Osteocyte (in vitro differentiated cells): ENCODE results near the gene IFI44. TPM values are rescaled to one million over a fixed set of nuclear protein-coding genes. Genes with fewer than 3 reads are reported as not detected.

ENCODE experiments used
- DNase-seq: peaks from one replicate; pipeline ENCODE4 v3.0.0; 2021; ENCODE audit warnings: mixed read lengths; ENCODE audit not compliant: unreplicated experiment; ENCODE audit errors: extremely low spot score
- H3K27ac Mint-ChIP-seq: one replicate; pipeline ENCODE4 v1.8.0; 2021; ENCODE audit warnings: mild to moderate bottlenecking, mixed read lengths; ENCODE audit not compliant: unreplicated experiment
- H3K27me3 Mint-ChIP-seq: one replicate; pipeline ENCODE4 v1.8.0; 2021; ENCODE audit warnings: mixed read lengths; ENCODE audit not compliant: unreplicated experiment
- H3K36me3 Mint-ChIP-seq: one replicate; pipeline ENCODE4 v1.8.0; 2021; ENCODE audit warnings: mixed read lengths; ENCODE audit not compliant: unreplicated experiment
- H3K4me1 Mint-ChIP-seq: one replicate; pipeline ENCODE4 v1.8.0; 2021; ENCODE audit warnings: mixed read lengths; ENCODE audit not compliant: unreplicated experiment
- H3K4me3 Mint-ChIP-seq: one replicate; pipeline ENCODE4 v1.8.0; 2021; ENCODE audit warnings: mild to moderate bottlenecking, moderate library complexity, mixed read lengths; ENCODE audit not compliant: unreplicated experiment
- H3K9me3 Mint-ChIP-seq: one replicate; pipeline ENCODE4 v1.8.0; 2021; ENCODE audit warnings: mixed read lengths; ENCODE audit not compliant: unreplicated experiment
- CTCF ChIP-seq: fragments of 200-600 bp; sonication (generic); IDR thresholded peaks from 2 replicates; pipeline ENCODE4 v1.5.0; 2021; ENCODE audit warnings: antibody characterized with exemption, mild to moderate bottlenecking, moderate library complexity
- long read RNA-seq: library from polyadenylated mRNA; unstranded; transcript quantifications from one replicate; pipeline ENCODE4 v2.0.0, GENCODE V29; 2021
- total RNA-seq: library from RNA; stranded (reverse); gene quantifications from 2 replicates; pipeline ENCODE4 v1.2.1, GENCODE V29; 2021

The IFI44 gene
- 14.2 and 19.7 TPM in 2 replicates for total RNA-seq
- long read RNA-seq, transcript IFI44-201 (9 exons, 1,687 nt): major isoform, 24 of 47 reads
- long read RNA-seq, transcript IFI44-209 (7 exons, 1,117 nt): minor isoform, 5 of 47 reads
- long read RNA-seq, partial matches to known transcripts: 6 of 47 reads
- long read RNA-seq, other reads (novel, unspliced or antisense): 11 of 47 reads

GRCh38 chr1:78649628-78650027 lies at the start of gene IFI44:
IFI44 (plus strand) TSS chr1:78649831; CDS start chr1:78650196, 365 bp downstream.
- peak within 1 kb of the TSS; percentile 44 for H3K27ac Mint-ChIP-seq
- no peak for TF ChIP-seq CTCF
- H3K4me1 Mint-ChIP-seq: peaks cover 29% of the 10 kb centered on the region
- no peak for DNase-seq
- H3K27me3 Mint-ChIP-seq: no peaks in the 10 kb centered on the region
- H3K36me3 Mint-ChIP-seq: peaks cover 5% of the 10 kb centered on the region
- peak within 1 kb of the TSS; percentile 63 for H3K4me3 Mint-ChIP-seq
- H3K9me3 Mint-ChIP-seq: no peaks in the 10 kb centered on the region

GRCh38 chr1:78601068-78601467 lies 48.6 kb upstream of the IFI44 start:
- no peak for DNase-seq
- Mint-ChIP-seq H3K27ac (no peak overlapping the region), H3K9me3 (no peaks in the 10 kb centered on the region), H3K4me1 (no peaks in the 10 kb centered on the region), H3K4me3 (no peak overlapping the region), H3K36me3 (no peaks in the 10 kb centered on the region), H3K27me3 (peaks cover 12% of the 10 kb centered on the region)
- TF ChIP-seq CTCF: no peak

GRCh38 chr1:78603206-78603605 lies 46.4 kb upstream of the IFI44 start:
- Mint-ChIP-seq H3K4me1 (no peaks in the 10 kb centered on the region), H3K27me3 (peaks cover 12% of the 10 kb centered on the region), H3K27ac (no peak overlapping the region), H3K9me3 (no peaks in the 10 kb centered on the region), H3K36me3 (no peaks in the 10 kb centered on the region), H3K4me3 (no peak overlapping the region)
- no peak for TF ChIP-seq CTCF
- DNase-seq: no peak

- Mint-ChIP-seq H3K9me3 (no peaks in the 10 kb centered on the region), H3K36me3 (no peaks in the 10 kb centered on the region), H3K4me3 (no peak overlapping the region), H3K27me3 (peaks cover 23% of the 10 kb centered on the region), H3K27ac (no peak overlapping the region), H3K4me1 (no peaks in the 10 kb centered on the region)
- no peak for DNase-seq
- TF ChIP-seq CTCF: no peak
Measured at GRCh38 chr1:78604643-78605042, 45.0 kb upstream of the IFI44 start.

- no peaks in the 10 kb centered on the region for H3K4me1 Mint-ChIP-seq
- TF ChIP-seq CTCF: no peak
- no peak overlapping the region for H3K4me3 Mint-ChIP-seq
- DNase-seq: no peak
- peaks cover 36% of the 10 kb centered on the region for H3K27me3 Mint-ChIP-seq
- H3K27ac Mint-ChIP-seq: no peak overlapping the region
- no peaks in the 10 kb centered on the region for H3K9me3 Mint-ChIP-seq
- H3K36me3 Mint-ChIP-seq: no peaks in the 10 kb centered on the region
Measured at GRCh38 chr1:78606274-78606673, 43.4 kb upstream of the IFI44 start.
